Effector CD8-positive, alpha-beta T cell (primary cell): Measurements from ENCODE around the gene UBC.
"Not testable (repeated sequence)": the region's sequence is repeated elsewhere in the genome, so short reads cannot be mapped to it uniquely, and the experiment has no call there.

Experiments
- DNase-seq: peaks from one replicate; lab custom pipeline; 2025; lab: John Stamatoyannopoulos, UW

The UBC gene

GRCh38 chr12:124930586-124930985, 16.1 kb upstream of the UBC start:
- no peak for DNase-seq

- no peak for DNase-seq
Measured at GRCh38 chr12:124929649-124930419, 15.4 kb upstream of the UBC start.

- no peak for DNase-seq
Measured at GRCh38 chr12:124928912-124929530, 14.6 kb upstream of the UBC start.

- DNase-seq, result no peak
Measured at GRCh38 chr12:124928095-124928911, 13.9 kb upstream of the UBC start.

GRCh38 chr12:124927201-124928094, 13.0 kb upstream of the UBC start:
- no peak for DNase-seq

- not testable (repeated sequence) for DNase-seq
Measured at GRCh38 chr12:124925782-124926181, 11.3 kb upstream of the UBC start.

GRCh38 chr12:124925117-124925516, 10.7 kb upstream of the UBC start:
- DNase-seq, result no peak

- no peak for DNase-seq
Measured at GRCh38 chr12:124923905-124924734, 9.7 kb upstream of the UBC start.

GRCh38 chr12:124921200-124922031, 7.0 kb upstream of the UBC start:
- DNase-seq, result no peak

- DNase-seq, result no peak
Measured at GRCh38 chr12:124920353-124920935, 6.0 kb upstream of the UBC start.

- no peak for DNase-seq
Measured at GRCh38 chr12:124919521-124920352, 5.3 kb upstream of the UBC start.

- not testable (repeated sequence) for DNase-seq
Measured at GRCh38 chr12:124918622-124918988, 4.2 kb upstream of the UBC start.

GRCh38 chr12:124917841-124918621, 3.6 kb upstream of the UBC start:
- DNase-seq, result no peak

- DNase-seq, result no peak
Measured at GRCh38 chr12:124917135-124917840, 2.8 kb upstream of the UBC start.

- DNase-seq, result no peak
Measured at GRCh38 chr12:124916374-124917134, 2.1 kb upstream of the UBC start.
